ENCODE measurements around the gene ARRB1. TPM values are rescaled to one million over a fixed set of nuclear protein-coding genes. Genes with fewer than 3 reads are reported as not detected.

ARRB1 gene
- polyA plus RNA-seq, 4 donors, result 20.0 to 41.5 (median 31.1) TPM

DNA sequence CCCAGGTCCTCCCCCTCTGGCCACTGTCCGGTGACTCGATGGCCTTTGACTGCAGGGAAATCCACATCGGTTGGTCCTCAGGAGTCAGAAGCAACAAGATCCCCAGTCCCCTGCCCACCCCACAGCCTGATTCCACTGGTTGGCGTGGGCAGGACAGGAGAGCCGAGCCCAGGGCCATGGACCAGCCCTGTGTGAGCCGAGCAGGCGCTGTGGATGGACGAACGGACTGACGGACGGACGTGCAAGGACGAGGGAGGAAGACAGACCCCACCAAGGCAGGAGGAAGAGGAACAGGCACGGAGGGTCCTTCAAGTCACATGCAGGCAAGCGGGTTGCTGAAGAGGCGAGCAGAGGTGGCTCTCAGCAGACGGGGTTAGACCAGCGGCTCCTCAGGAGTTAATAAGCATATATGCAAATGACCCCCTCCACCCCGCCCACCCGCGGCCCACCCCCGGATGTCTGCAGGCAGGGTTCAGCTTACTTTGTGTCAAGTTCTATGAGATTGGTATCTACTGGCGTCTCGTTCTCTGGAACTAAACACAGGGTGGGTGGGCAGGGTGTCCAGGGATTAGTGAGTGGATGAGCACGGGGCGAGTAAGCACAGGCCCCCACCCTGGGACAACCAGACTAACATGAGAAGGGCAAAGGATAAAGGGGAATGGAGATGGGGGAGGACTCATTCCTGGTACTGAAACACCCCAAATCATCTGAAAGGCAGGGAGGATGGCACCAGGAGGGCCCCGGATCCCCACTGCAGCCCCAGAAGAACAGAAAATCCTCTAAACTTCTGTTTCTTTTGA, 84.1 kb downstream of the ARRB1 start:
- peaks cover 2 to 63% (median 2%) of the 10 kb centered on the region in 3 donors for H3K36me3 ChIP-seq (ENCODE audit: control insufficient read depth in 3 of 3, insufficient read depth in 2 of 3, low read depth in 1 of 3, low read length in 3 of 3)
- no peaks in the 10 kb centered on the region for H3K9me3 ChIP-seq (ENCODE audit: control insufficient read depth in 2 of 2, insufficient read depth in 1 of 2, low read depth in 1 of 2, low read length in 1 of 2)
- H3K4me3 ChIP-seq (ENCODE audit: low read depth in 1 of 3, low read length in 3 of 3), result no peak overlapping the region
- H3K27ac ChIP-seq (ENCODE audit: low read depth in 1 of 3, low read length in 2 of 3), result no peak overlapping the region
- peaks cover 0 to 2% (median 0%) of the 10 kb centered on the region in 3 donors for H3K4me1 ChIP-seq (ENCODE audit: control insufficient read depth in 3 of 3, insufficient read depth in 2 of 3, low read depth in 1 of 3, low read length in 2 of 3)
- FAIRE-seq, result no peak
- no peaks in the 10 kb centered on the region for H3K27me3 ChIP-seq (ENCODE audit: control insufficient read depth in 3 of 3, insufficient read depth in 3 of 3, low read length in 3 of 3)
- no peak for DNase-seq
- WGBS, 3 donors, result 82 to 86% (median 85%) methylated on average over 27 of the region's 27 CpGs

DNA sequence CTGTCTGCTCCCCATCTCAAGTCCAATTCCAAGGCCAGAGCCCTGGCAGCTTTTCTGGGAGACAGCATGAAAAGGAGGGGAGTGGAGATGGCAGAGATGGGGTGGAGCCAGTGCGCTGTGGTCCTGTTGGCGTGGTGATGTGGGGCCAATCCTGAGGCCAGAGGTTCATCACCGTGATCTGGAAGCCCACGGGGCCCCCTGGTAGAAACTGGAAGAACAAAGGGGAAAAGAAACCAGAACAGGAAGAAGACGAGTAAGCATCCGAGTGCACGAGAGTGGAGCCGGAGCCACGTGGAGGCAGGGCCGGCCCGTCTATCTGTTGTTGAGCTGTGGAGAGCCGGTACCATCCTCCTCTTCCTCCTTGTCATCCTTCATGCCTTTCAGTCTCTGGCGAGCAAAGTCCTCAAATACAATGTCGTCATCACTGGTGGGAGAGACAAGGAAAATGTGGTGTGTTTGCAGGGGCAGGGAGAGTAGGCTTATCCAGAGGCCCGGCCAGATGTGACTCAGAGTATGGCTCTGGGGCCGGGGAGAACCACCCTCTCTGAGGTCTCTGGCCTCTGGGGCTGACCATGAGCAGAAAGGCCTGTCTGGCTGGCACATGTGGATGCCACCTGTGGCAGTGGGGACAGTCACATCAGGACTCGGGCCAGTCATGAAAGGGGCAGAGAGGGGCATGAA, 85.5 kb downstream of the ARRB1 start:
- DNase-seq, result no peak
- Histone ChIP-seq H3K4me3 (ENCODE audit: low read depth in 1 of 3, low read length in 3 of 3) (no peak overlapping the region), H3K9me3 (ENCODE audit: control insufficient read depth in 2 of 2, insufficient read depth in 1 of 2, low read depth in 1 of 2, low read length in 1 of 2) (no peaks in the 10 kb centered on the region), H3K36me3 (ENCODE audit: control insufficient read depth in 3 of 3, insufficient read depth in 2 of 3, low read depth in 1 of 3, low read length in 3 of 3) (peaks cover 0 to 53% (median 2%) of the 10 kb centered on the region in 3 donors), H3K27ac (ENCODE audit: low read depth in 1 of 3, low read length in 2 of 3) (no peak overlapping the region), H3K27me3 (ENCODE audit: control insufficient read depth in 3 of 3, insufficient read depth in 3 of 3, low read length in 3 of 3) (no peaks in the 10 kb centered on the region), H3K4me1 (ENCODE audit: control insufficient read depth in 3 of 3, insufficient read depth in 2 of 3, low read depth in 1 of 3, low read length in 2 of 3) (peaks cover 0 to 2% (median 0%) of the 10 kb centered on the region in 3 donors)
- no peak for FAIRE-seq
- 62 to 69% (median 64%) methylated on average over 17 of the region's 17 CpGs for WGBS, 3 donors

DNA sequence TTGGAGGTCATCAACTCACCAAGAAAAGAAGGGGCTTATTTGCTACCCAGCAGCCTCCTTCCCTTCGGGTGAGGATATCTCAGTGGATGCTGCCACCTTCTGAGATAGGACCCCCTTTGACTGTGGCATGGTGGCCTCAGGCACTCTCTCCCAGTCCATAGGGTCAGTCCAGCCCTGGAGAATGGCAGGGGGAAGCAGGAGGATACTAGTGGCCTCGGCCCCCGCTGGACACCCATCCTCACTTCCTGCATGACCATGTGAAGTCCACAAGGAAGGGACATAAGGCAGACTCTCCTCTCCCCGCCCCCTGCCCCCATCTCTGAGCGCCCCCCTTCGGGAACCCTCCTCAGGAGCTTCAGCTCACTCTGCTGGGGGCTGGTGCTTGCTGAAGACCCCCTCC, 86.5 kb downstream of the ARRB1 start:
- WGBS, 3 donors, result 84 to 90% (median 84%) methylated on average over 6 of the region's 6 CpGs
- no peak overlapping the region for H3K4me3 ChIP-seq (ENCODE audit: low read depth in 1 of 3, low read length in 3 of 3)
- DNase-seq (no peak), FAIRE-seq (no peak)
- H3K36me3 ChIP-seq (ENCODE audit: control insufficient read depth in 3 of 3, insufficient read depth in 2 of 3, low read depth in 1 of 3, low read length in 3 of 3), result peaks cover 0 to 48% (median 2%) of the 10 kb centered on the region in 3 donors
- H3K27ac ChIP-seq (ENCODE audit: low read depth in 1 of 3, low read length in 2 of 3), result no peak overlapping the region
- no peaks in the 10 kb centered on the region for H3K27me3 ChIP-seq (ENCODE audit: control insufficient read depth in 3 of 3, insufficient read depth in 3 of 3, low read length in 3 of 3)
- H3K9me3 ChIP-seq (ENCODE audit: control insufficient read depth in 2 of 2, insufficient read depth in 1 of 2, low read depth in 1 of 2, low read length in 1 of 2), result no peaks in the 10 kb centered on the region
- H3K4me1 ChIP-seq (ENCODE audit: control insufficient read depth in 3 of 3, insufficient read depth in 2 of 3, low read depth in 1 of 3, low read length in 2 of 3), result peaks cover 0 to 2% (median 0%) of the 10 kb centered on the region in 3 donors

DNA sequence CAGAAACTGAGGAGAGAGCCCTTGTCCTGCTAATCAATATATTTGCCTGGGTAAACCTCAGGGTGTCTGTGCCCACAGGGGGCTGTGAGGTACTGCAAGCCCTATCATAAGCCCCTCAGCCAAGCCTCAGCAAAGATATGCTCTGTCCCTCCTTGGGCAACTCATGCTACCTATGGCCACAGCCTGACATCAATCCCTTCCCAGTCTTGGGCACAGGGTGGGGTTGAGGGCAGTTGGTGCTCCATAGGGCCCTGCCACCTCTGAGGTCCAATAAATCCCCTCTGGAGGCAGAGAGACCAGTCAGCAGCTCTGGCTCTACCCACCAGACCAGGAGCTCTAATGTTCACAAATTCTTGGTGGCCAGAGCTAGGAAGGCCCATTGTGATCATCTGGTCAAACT, 87.1 kb downstream of the ARRB1 start:
- peaks cover 0 to 44% (median 2%) of the 10 kb centered on the region in 3 donors for H3K36me3 ChIP-seq (ENCODE audit: control insufficient read depth in 3 of 3, insufficient read depth in 2 of 3, low read depth in 1 of 3, low read length in 3 of 3)
- no peak overlapping the region for H3K27ac ChIP-seq (ENCODE audit: low read depth in 1 of 3, low read length in 2 of 3)
- no peak for FAIRE-seq
- peaks cover 0 to 2% (median 0%) of the 10 kb centered on the region in 3 donors for H3K4me1 ChIP-seq (ENCODE audit: control insufficient read depth in 3 of 3, insufficient read depth in 2 of 3, low read depth in 1 of 3, low read length in 2 of 3)
- no peaks in the 10 kb centered on the region for H3K9me3 ChIP-seq (ENCODE audit: control insufficient read depth in 2 of 2, insufficient read depth in 1 of 2, low read depth in 1 of 2, low read length in 1 of 2)
- H3K27me3 ChIP-seq (ENCODE audit: control insufficient read depth in 3 of 3, insufficient read depth in 3 of 3, low read length in 3 of 3), result no peaks in the 10 kb centered on the region
- H3K4me3 ChIP-seq (ENCODE audit: low read depth in 1 of 3, low read length in 3 of 3), result no peak overlapping the region
- no peak for DNase-seq

DNA sequence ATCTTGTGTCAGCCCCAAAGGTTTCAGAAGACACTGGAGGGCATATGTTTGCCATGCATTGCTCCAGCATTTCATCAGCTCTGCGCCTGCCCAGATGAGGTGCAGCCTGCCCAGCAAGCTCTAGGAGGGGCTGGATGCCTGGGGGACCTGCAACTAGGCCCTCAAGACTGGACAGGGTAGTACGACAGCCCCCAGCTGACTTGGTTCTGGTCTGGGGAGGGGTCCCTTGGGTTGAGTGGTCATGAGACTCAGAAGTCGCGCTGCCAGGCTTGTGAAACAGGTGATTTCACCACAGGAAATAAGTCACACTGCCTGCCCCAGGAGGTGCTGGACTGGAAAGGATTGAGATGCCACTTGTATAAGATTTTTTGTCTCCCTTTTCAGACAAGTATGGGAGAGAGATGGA, 87.5 kb downstream of the ARRB1 start:
- no peaks in the 10 kb centered on the region for H3K9me3 ChIP-seq (ENCODE audit: control insufficient read depth in 2 of 2, insufficient read depth in 1 of 2, low read depth in 1 of 2, low read length in 1 of 2)
- 67 to 76% (median 70%) methylated on average over 4 of the region's 4 CpGs for WGBS, 3 donors
- no peak for DNase-seq

DNA sequence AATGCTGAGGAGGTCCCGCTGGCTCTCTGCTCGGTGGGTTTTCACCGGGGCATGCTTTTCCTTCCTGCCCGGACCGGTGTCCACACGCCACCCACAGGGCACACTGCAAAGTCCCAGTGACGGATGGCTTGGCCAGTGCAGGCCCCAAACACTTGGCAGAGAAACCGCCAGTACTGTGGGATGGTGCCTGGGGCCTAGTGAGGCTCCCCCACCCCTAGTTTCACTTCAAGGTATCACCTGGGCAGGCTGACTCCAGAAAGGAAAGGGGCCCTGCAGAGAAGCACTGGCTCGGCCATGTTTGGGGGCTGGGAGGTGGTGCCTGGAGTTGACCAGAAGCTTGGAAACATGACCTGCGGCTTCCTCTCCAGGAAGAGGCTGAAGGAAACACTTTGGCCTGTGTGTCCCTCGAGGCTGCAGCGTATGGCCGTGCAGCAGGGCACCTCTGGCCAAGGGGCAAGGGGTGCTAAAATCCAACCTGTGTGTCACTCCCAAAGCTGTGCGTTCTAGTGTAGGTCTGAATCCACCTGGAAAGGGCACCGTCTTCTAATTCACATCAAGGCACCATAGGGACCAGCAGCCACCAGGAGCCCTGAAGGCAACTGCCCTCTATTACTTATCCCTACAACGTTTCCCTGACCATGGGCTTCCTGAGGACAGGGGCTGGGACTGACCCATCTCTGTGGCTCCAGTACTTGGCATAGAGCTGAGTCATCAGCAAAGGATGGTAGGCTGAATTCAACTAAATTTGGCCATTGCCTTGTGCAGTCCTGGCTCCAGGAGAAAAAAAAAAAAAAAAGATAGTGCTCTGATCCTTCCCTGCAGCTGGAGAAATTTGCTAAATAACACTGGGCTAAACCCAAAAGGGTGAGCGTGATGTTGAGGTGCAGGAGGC, 88.3 kb downstream of the ARRB1 start:
- Histone ChIP-seq H3K9me3 (ENCODE audit: control insufficient read depth in 2 of 2, insufficient read depth in 1 of 2, low read depth in 1 of 2, low read length in 1 of 2) (no peaks in the 10 kb centered on the region), H3K27me3 (ENCODE audit: control insufficient read depth in 3 of 3, insufficient read depth in 3 of 3, low read length in 3 of 3) (no peaks in the 10 kb centered on the region), H3K4me1 (ENCODE audit: control insufficient read depth in 3 of 3, insufficient read depth in 2 of 3, low read depth in 1 of 3, low read length in 2 of 3) (peaks cover 0 to 2% (median 0%) of the 10 kb centered on the region in 3 donors), H3K36me3 (ENCODE audit: control insufficient read depth in 3 of 3, insufficient read depth in 2 of 3, low read depth in 1 of 3, low read length in 3 of 3) (peaks cover 0 to 34% (median 0%) of the 10 kb centered on the region in 3 donors), H3K27ac (ENCODE audit: low read depth in 1 of 3, low read length in 2 of 3) (no peak overlapping the region), H3K4me3 (ENCODE audit: low read depth in 1 of 3, low read length in 3 of 3) (no peak overlapping the region)
- whole genome bisulfite sequencing, 3 donors, result 59 to 65% (median 63%) methylated on average over 17 of the region's 17 CpGs
- FAIRE-seq (no peak), DNase-seq (no peak)

More for the DNA sequence above, 87.5 kb downstream of the ARRB1 start:
- no peaks in the 10 kb centered on the region for H3K27me3 ChIP-seq (ENCODE audit: control insufficient read depth in 3 of 3, insufficient read depth in 3 of 3, low read length in 3 of 3)
- FAIRE-seq, result no peak
- peaks cover 0 to 2% (median 0%) of the 10 kb centered on the region in 3 donors for H3K4me1 ChIP-seq (ENCODE audit: control insufficient read depth in 3 of 3, insufficient read depth in 2 of 3, low read depth in 1 of 3, low read length in 2 of 3)
- H3K4me3 ChIP-seq (ENCODE audit: low read depth in 1 of 3, low read length in 3 of 3), result no peak overlapping the region
- H3K36me3 ChIP-seq (ENCODE audit: control insufficient read depth in 3 of 3, insufficient read depth in 2 of 3, low read depth in 1 of 3, low read length in 3 of 3), result peaks cover 0 to 40% (median 0%) of the 10 kb centered on the region in 3 donors
- no peak overlapping the region for H3K27ac ChIP-seq (ENCODE audit: low read depth in 1 of 3, low read length in 2 of 3)

DNA sequence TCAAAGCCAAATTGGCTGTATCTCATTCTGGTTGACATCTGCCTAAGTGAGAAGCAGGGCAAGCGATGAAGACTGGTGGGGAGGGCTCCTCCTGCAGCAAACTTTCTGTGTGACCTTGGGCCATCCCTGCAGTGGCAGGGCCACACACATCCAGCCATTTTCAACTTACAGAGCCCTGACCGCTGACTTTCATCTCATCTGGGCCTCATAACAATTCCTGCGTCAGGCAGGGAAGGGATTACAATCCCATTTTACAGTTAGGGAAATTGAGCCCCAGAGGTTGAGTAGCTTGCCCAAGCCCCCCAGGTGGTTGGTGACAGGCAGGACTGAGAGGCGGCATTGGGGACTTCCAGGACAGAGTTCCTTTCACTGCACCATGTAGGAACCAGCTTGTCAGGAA, 89.0 kb downstream of the ARRB1 start:
- peaks cover 0 to 3% (median 0%) of the 10 kb centered on the region in 3 donors for H3K27me3 ChIP-seq (ENCODE audit: control insufficient read depth in 3 of 3, insufficient read depth in 3 of 3, low read length in 3 of 3)
- DNase-seq, result no peak
- 77 to 87% (median 79%) methylated on average over 4 of the region's 4 CpGs for WGBS, 3 donors
- H3K4me3 ChIP-seq (ENCODE audit: low read depth in 1 of 3, low read length in 3 of 3), result no peak overlapping the region
- no peak for FAIRE-seq
- no peak overlapping the region for H3K27ac ChIP-seq (ENCODE audit: low read depth in 1 of 3, low read length in 2 of 3)
- H3K36me3 ChIP-seq (ENCODE audit: control insufficient read depth in 3 of 3, insufficient read depth in 2 of 3, low read depth in 1 of 3, low read length in 3 of 3), result peaks cover 0 to 30% (median 0%) of the 10 kb centered on the region in 3 donors
- peaks cover 0 to 2% (median 0%) of the 10 kb centered on the region in 3 donors for H3K4me1 ChIP-seq (ENCODE audit: control insufficient read depth in 3 of 3, insufficient read depth in 2 of 3, low read depth in 1 of 3, low read length in 2 of 3)
- no peaks in the 10 kb centered on the region for H3K9me3 ChIP-seq (ENCODE audit: control insufficient read depth in 2 of 2, insufficient read depth in 1 of 2, low read depth in 1 of 2, low read length in 1 of 2)

DNA sequence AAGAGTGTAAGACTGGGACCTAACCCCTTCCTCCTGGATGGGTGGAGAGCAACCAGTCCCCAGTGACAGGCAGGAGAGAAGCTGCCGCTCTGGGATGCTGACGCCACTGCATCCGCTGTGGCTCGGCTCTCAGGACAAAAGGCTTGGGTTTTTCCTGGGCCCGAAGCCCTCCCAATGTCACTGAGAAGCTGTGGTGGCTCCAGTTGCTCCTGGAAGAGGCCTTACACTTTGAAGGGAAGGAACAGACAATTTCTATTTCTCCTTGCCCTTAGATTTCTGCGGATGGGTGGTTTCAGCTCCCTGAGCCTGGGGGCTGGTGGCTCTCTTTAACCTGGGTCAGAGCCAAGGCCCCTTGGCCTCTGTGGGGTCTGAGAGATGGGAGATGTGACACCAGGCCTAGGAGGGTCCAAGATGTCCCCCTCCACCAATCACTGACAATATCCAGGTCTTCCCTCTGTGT, 89.5 kb downstream of the ARRB1 start:
- FAIRE-seq (no peak), DNase-seq (no peak)
- no peaks in the 10 kb centered on the region for H3K9me3 ChIP-seq (ENCODE audit: control insufficient read depth in 2 of 2, insufficient read depth in 1 of 2, low read depth in 1 of 2, low read length in 1 of 2)
- no peak overlapping the region for H3K4me3 ChIP-seq (ENCODE audit: low read depth in 1 of 3, low read length in 3 of 3)
- peaks cover 0 to 2% (median 0%) of the 10 kb centered on the region in 3 donors for H3K4me1 ChIP-seq (ENCODE audit: control insufficient read depth in 3 of 3, insufficient read depth in 2 of 3, low read depth in 1 of 3, low read length in 2 of 3)
- peaks cover 0 to 25% (median 0%) of the 10 kb centered on the region in 3 donors for H3K36me3 ChIP-seq (ENCODE audit: control insufficient read depth in 3 of 3, insufficient read depth in 2 of 3, low read depth in 1 of 3, low read length in 3 of 3)
- no peak overlapping the region for H3K27ac ChIP-seq (ENCODE audit: low read depth in 1 of 3, low read length in 2 of 3)
- WGBS, 3 donors, result 77 to 87% (median 86%) methylated on average over 6 of the region's 6 CpGs
- peaks cover 0 to 3% (median 0%) of the 10 kb centered on the region in 3 donors for H3K27me3 ChIP-seq (ENCODE audit: control insufficient read depth in 3 of 3, insufficient read depth in 3 of 3, low read length in 3 of 3)
